GM19193 (cell line): ENCODE data around the gene PRSS33.

ENCODE experiments used
- POLR2A ChIP-seq: IDR thresholded peaks from 4 replicates; pipeline ENCODE4 v1.6.1; 2011; ENCODE audit not compliant: insufficient read depth, insufficient read length; ENCODE audit errors: extremely low read depth

Gene PRSS33

DNA sequence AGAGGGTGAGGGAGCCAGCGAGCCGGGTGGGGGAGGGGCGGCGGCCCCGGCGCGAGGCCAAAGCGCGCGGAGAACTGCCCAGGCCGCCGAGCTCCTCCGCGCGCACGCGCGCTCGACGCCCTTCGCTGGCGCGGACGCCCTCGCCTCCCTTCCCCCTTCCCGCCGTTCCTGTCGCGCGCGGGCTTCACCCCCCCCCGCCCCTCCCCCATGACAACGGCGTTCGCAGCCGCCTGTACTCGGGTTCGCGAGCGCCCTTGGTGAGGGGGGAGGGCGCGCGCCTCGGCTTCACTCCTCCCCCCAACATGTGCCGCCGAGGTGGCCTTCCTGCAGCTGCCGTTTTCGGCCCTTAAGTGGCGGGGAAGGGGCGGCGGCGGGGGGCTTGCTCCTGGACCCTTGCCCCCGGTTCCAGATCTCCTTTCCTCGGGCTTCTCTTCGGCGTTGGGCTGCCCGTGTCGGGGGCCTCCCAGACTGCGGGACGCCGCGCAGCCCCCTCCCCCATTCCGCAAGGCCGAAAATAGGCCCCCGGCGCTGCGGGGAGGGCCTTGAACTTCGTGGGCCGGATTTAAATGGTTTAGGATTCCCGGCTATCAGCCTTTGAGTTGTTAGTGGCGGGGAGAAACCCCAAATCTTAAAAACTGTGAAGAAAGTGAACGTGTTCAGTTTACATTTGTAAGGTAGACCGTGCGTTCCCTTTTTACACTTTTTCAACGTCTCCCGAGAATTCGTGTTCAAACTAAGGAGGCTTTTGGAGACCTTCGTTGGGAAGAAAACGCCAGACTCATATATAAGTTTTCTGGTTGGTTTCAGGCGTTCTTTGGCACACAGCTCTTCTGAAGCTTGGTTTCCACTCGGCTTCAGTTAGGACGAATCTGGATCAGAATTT, 34.3 kb downstream of the PRSS33 start:
- no peak for TF ChIP-seq POLR2A

DNA sequence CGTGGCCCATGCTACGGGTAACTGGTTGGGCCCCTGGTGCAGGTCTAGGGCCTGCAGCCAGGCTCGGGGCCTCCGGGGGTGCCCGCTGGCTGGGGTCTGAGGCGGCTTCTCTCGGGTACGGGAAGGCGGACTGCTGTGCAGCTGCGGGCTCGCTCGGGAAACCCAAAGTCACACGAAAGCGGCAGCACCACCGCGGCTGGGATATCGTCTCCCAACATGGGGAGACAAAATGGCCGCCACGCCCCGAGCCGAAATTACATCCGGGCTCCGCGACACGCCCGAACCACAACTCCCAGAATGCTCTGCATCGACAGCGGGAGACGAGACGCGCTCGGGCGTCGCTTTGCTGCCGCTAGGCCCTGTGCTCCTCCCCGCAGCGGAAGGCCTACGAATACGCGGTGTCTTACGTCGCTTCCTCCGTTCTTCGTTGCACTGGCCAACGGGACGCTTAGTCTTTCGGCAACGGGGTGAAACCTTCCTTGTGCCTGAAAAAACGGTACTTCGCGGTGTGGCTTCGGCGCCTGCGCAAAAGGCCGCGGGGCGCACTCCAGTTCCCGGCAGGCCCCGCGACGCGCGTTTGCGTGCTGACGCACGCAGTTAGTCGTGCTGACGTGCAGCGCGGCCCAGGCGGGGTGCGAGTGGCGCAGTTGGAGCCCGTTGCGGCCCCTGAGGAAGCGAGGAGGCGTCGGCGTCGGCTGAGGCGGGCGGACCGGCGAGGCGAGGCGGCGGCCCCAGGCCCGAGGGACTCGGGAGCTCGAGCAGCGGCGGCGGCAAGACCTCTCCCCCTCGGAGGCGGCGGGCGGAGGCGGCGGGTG, 35.1 kb downstream of the PRSS33 start, which contains the start of gene SRRM2:
SRRM2 (plus strand) TSS at position 604 of the 815 bp plus-strand sequence. CDS start 3,727 bp downstream, outside the sequence.
- peak; percentile 90 for TF ChIP-seq POLR2A

DNA sequence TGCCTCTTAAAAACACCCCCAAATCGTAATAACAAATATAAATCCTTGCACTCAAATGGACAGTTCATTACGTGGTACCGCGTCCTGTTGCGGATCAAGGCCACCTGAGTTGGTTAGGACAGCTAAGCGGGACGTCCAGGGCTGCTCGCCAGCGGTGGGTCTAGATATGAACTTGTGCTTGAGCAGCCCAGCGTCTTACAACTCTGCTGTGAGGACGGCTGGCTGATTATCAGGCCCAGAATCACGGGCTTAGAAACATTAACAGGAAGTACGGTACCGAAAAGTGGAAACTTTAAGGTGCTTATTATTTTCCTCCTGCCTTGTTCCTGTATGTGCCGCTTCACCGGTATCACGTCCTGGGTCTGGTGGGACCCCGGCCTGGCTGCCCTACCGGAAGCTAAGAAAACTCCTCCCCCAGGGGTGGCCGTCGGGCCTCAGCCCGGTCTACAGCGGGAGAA, 35.8 kb downstream of the PRSS33 start:
- TF ChIP-seq POLR2A = no peak

DNA sequence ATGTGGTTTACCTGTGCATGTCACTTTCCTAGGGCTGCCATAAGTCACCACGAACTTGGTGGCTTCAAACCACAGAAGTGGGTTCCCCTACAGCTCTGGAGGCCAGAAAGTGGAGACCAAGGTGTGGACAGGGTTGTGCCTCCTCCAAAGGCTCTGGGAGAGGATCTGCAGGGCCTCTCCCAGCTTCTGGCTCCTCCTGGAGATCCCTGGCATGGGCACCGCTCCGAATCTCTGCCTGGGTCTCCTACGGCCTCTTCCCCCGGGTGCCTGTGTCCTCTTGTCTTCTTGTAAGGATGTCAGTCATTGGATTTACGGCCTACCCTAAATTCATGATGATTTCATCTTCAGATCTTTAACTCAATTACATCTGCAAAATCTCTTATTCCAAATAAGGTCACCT, 37.4 kb downstream of the PRSS33 start:
- no peak for TF ChIP-seq POLR2A

DNA sequence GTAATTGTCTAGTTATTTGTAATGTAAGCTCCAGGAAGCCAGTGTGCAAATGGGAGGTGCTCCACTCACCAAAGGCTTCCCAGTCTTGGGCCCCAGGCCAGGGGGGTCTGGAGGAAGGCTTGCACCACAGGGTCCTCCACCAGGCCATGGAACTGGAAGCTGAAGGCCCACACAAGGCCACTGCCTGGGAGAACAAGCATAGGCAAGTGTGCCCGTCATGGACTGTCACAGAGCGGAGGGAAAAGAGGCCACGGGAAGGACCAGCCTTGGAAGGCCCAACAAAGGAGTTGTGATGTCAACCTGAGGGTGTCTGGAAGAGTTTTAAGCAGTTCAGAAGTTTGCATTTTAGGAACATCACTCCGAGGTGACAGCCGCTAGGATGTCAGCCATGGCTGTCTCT, 37.9 kb downstream of the PRSS33 start:
- TF ChIP-seq POLR2A = no peak

DNA sequence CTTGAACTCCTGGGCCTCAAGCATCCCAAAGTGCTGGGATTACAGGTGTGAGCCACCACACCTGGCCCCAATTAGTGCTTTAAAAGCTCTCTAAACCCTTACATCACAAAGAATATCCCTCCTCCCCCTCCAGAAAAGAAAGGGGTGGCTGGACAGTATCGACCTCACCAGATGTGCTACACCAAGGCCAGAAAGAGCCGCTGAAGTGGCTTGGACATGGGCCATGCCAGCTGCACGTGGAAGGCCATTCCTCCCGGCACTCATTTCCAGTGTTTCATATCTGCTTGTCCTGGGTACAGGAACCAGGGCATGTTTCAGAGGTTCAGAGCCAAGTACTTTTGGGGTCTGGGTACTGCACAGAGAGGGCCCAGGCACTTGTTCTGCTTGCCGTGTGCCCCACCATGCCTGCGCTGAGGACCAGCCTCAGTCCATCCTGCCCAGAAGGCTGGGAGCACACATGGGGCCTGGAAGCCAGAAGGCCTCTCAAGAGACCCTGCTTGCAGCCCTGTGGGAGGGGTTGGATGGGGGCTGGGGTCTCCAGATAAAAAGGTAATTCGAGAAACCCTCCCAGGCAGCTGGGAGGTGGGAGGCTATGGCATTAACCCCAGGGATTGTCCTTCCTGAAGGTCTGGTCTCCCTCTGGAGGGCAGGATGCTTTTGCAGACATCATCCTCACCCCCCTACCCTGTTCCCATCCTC, 38.5 kb downstream of the PRSS33 start:
- TF ChIP-seq POLR2A = no peak

DNA sequence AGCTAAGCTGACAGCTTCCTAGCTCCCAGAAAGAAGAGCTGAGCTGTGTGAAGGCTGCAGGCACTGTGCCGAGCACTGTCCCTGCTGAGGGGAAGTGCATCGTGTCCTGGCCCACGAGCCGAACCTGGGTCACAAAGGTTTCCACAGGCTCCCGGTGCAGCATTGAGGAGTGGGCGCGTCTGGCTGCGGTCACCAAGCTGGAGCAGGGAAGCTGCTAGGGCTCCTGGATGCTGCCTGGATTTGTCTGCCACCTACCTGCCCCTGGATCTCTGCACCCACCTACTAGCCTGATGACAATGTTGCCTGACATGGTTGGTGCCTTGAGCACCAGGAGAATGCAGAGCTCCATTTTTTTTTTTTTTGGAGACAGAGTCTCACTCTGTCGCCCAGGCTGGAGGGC, 41.4 kb downstream of the PRSS33 start:
- no peak for TF ChIP-seq POLR2A

DNA sequence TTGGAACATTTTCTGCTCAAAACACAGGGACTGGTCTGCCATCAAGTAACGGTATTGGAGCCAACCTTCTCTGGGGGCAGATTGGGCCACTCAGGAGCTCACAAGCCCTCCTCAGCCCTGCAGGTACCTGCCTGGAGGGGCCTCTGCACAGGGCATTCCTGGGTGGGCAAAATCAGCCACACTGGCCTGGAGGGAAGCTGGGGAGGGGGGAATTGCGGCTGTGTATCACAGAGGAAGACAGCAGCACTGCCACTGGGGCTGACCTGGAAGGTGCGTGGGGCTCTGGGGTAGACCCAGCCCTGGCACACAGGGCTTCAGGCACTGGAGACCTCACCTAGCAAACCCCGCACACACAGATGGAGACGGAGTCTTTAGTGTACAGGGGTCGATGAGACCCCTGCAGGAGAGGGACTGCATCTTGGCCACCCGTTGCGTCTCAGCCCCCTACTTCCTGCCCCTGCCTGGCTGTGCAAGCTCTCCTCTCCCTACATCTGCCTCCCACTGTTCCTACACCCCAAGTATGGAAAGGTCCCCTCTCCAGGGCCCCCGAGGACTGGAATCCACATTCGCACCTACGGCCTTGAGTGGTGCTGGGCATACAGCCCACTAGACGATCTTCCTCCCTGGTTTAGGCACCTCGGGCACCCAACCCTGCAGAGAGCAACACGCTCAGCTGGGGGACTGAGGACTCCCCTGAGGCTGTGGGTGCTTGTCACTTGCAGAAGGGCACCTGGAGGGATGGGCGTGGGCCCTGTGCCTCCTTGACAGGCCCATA, 42.1 kb downstream of the PRSS33 start:
- no peak for TF ChIP-seq POLR2A

DNA sequence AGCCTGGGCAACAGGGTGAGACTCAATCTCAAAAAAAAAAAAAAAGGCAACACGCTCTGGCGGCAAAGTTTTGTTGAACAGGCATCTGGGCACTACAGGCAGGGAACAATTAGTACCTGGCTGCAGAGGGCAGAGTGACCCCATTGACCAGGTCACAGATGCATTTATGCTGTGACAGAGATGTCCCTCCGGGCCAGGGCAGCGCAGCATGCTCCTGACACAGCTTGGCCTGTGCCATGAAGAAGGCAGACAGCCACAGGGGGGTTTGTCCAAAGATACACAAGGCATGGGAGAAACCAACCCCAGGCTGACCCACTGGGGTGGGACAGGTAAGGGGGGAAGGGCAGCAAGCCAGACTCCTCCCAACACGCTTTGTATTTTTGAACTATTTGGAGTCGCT, 42.6 kb downstream of the PRSS33 start:
- no peak for TF ChIP-seq POLR2A

DNA sequence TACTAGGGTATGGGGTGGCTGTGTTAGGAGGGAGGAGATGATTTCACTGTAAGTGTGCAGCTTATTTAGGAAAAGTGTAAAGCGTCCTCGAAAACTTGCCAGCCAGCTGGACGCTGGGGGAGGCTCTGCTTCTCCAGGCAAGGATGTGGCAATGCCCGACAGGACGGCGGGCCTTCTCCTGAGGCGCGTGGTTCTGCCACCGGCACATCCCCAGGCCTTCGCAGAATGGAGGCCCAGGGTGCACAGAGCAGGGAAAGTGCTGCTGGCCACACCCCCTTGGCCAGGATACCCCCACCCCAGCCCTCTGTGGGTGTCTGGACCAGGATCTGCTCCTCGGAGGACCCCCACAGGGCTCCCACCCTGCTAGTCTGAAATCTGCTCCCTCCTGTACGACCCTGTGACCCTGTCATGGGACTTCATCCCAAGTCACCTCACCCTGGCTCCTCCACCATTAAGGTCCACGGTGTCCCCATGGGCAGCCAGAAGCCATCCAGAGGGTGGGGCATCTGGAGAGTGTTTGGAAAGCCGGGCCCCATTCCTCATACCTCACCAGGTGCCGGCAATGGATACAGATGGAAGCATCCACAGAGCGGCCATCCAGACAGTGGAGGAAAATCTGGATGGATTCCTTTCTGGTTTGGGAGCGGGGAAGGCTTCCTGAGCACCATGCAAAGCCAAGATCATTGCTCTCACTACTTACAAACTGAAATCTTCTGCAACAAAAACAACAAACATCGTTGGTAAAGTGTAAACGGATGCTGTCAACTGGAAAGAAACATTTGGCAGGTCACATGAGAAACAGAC, 44.2 kb downstream of the PRSS33 start:
- TF ChIP-seq POLR2A = no peak

DNA sequence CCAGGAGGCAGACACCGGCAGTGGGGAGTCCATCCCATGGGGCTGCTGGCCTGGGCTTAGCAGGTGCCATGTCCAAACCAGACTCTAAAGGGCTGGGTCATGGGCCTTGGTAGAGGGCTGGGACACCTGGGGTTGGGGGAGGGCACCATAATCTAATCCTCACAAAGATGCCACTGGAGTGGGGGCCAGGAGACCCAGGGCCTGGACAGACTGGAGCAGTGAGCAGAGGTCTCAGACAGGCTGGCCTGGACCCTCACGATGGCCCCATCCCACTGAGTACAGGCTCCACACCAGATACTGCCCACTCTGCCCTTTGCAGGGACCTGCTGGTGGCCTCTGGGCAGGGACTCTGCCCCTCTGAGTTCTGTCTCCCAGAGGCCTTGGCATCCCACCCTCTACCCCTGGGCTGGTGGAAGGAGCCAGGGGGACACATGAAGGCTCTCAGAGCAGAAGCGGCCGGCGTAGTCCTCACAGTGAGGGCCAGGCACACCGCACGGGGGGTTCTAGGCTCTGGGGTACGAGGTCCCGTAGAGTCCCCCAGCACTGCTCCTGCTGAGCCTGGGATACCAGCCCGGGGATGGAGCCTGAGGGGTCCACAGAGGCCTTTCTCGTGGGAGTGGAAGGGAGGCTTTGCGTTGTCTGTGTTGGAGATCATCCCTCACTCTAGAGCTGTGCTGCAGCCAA, 44.9 kb downstream of the PRSS33 start:
- no peak for TF ChIP-seq POLR2A

DNA sequence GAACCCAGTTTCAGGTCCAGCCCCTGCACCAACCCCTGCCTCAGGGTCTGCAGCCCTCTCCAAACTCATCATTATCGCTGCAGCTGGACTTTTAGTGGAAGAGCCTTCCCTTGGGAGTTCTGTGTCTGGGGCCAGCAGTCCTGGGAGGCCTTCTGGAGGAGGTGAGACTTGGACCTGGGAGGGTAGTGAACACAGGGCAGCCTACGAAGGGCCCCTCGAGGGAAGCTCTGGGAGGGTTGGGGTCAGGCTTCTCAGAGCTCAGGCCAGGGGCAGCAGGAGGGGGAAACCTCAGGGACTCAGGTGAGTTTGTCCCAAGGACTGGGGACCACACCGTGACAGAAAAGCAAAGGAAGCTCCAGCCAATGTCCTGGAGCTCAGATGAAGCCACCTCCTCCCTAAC, 46.2 kb downstream of the PRSS33 start:
- TF ChIP-seq POLR2A = no peak

DNA sequence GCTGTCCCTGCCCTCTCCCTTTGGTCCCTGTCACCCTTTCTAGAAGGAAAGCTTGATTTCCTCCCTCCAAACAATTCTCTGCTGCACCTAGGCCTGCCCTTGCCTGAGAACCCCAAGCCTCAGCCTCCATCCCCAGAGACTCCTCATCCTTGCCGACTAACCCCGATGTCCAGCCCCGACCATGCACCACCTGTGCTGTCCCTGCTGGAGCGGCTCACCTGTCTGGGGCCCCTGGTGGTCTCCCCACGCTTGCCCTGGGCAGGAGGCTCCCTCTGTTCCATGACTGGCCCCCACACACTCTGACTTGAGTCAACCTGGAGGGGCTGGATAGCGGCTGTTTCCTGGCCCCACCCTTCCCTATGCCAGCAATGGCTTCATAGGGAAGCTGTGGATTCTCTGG, 46.9 kb downstream of the PRSS33 start:
- no peak for TF ChIP-seq POLR2A
